Muscle of leg (tissue), 11 donors: ENCODE data around the gene NCOA3. TPM values are rescaled to one million over a fixed set of nuclear protein-coding genes. Genes with fewer than 3 reads are reported as not detected.
A peak's percentile ranks its signal among the peaks of the same experiment; 100 is the strongest.

ENCODE experiments used
- DNase-seq: peaks from one replicate; pipeline ENCODE4 v3.0.0; 2013
- H3K27ac ChIP-seq: one replicate; pipeline ENCODE4 v1.5.1; 2013; ENCODE audit warnings: mild to moderate bottlenecking, low read length, control low read depth
- H3K27me3 ChIP-seq: one replicate; pipeline ENCODE4 v1.6.1; 2013; ENCODE audit warnings: low read length; ENCODE audit not compliant: control insufficient read depth, insufficient read depth
- H3K36me3 ChIP-seq: one replicate; pipeline ENCODE4 v1.6.1; 2013; ENCODE audit warnings: low read length; ENCODE audit not compliant: control insufficient read depth, insufficient read depth
- H3K4me1 ChIP-seq: one replicate; pipeline ENCODE4 v1.6.1; 2013; ENCODE audit warnings: low read length; ENCODE audit not compliant: control insufficient read depth, insufficient read depth
- H3K4me3 ChIP-seq: one replicate; pipeline ENCODE4 v1.5.1; 2013; ENCODE audit warnings: low read length, control low read depth
- H3K9me3 ChIP-seq: replicated peaks from 2 replicates; pipeline ENCODE4 v1.6.1; 2013; ENCODE audit warnings: low read depth, low read length; ENCODE audit not compliant: control insufficient read depth
- WGBS: methylation state at CpG from one replicate; pipeline ENCODE4 v1.1.5; 2013; ENCODE audit warnings: missing lambda C conversion rate; ENCODE audit not compliant: insufficient coverage; 5-methylcytosine and 5-hydroxymethylcytosine counted together
- polyA plus RNA-seq, 8 donors: library from polyadenylated mRNA; unstranded; fragments of 120-200 nt; gene quantifications; one replicate each; pipeline versions ENCODE4 v1.2.1 to v1.2.3, GENCODE V29; 2013; ENCODE audit warnings: inconsistent platforms in 1 of 8, low replicate concordance in 1 of 8; ENCODE audit not compliant: insufficient read length in 8 of 8, insufficient read depth in 1 of 8
- total RNA-seq: library from RNA; stranded (reverse); fragments of 120-200 nt; gene quantifications from one replicate; pipeline ENCODE4 v1.2.4, GENCODE V29; 2013

NCOA3 gene
- total and polyA plus RNA-seq, 9 donors = 11.0 to 19.1 (median 14.2) TPM

DNA sequence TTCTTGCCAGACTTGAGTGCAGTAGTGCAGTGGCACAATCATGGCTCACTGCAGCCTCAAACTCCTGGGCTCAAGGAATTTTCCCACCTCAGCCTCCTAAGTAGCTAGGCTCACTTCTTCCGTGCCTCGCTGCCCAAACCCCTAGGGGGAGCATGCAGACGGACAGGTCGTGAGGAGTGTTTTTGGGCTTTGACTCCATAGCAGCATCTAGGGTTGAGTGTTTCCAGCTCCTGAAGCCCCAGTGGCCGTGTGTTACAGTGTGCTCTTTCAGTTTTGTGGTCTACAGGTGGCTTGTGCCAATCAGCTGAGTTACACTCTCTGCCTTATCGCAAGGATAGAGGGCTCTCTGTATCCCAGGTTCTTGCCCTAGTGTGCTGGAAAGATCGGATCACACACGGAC is 33.4 kb downstream of the NCOA3 start:
- no peaks in the 10 kb centered on the region for H3K9me3 ChIP-seq

DNA sequence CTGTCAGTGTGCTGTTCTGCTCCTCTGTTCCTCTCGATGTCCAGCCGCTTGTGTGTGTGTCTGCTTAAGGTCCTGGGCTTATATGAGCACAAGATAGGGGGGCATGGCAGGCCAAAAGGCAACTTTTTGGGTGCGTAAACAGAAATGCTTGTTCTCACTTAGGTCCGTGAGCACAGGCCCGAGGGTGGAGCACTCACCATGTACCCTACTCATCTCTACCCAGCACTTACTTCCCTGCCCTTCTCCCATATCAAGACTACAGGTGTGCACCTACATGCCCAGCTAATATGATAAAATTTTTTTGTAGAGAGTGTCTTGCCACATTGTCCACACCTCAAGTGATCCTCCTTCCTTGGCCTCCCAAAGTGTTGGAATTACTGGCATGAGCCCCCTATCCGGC is 34.3 kb downstream of the NCOA3 start:
- Histone ChIP-seq H3K9me3 (no peaks in the 10 kb centered on the region), H3K4me3 (no peak overlapping the region), H3K27ac (no peak overlapping the region), H3K27me3 (no peaks in the 10 kb centered on the region), H3K36me3 (no peaks in the 10 kb centered on the region), H3K4me1 (no peaks in the 10 kb centered on the region)
- 100% methylated on average over 2 of the region's 6 CpGs for WGBS
- DNase-seq = no peak

More for the DNA sequence above, 33.4 kb downstream of the NCOA3 start:
- DNase-seq = no peak
- Histone ChIP-seq H3K27ac (no peak overlapping the region), H3K36me3 (no peaks in the 10 kb centered on the region), H3K4me1 (no peaks in the 10 kb centered on the region), H3K4me3 (no peak overlapping the region), H3K27me3 (no peaks in the 10 kb centered on the region)
- 70% methylated on average over 5 of the region's 8 CpGs for WGBS

DNA sequence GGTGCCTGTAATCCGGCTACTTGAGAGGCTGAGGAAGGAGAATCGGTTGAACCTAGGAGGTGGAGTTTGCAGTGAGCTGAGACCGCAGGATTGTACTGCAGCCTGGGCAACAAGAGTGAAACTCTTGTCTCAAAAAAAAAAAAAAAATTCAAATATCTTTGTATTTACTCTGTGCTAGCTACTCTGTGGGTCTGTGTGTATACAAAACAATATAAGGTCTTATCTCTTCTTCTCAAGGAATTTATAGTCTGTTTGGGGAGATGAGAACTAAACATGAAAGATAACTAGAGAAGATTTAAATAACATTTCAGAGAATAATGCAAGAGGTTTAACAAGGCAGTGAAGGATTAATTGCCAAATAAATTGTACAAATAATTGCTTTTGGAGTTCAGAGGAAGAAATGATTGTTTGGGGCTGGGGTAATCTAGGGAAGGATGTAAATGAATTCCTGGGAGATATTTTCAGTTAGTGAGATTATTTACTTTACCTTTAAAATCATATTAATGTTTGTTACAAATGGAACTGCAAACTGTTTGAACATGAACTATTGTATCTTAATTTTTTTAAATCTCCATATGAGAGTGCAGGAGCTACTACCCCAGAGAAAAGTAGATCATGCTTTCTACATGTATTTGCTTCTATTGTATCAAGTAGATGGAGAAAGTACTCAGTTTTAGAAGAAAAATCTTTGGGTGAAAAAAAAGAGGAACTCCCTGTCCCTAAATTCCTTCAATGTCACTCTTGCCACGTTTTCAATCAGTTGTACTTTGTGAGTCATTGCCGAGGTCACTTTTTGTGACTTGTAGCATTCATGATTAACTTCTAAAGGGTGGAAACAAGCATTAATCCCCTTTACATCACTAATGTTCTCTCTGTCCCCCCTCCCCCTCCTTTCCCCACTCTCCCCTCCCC is 39.0 kb downstream of the NCOA3 start:
- no peaks in the 10 kb centered on the region for H3K27me3 ChIP-seq
- no peaks in the 10 kb centered on the region for H3K4me1 ChIP-seq
- H3K4me3 ChIP-seq = no peak overlapping the region
- no peak overlapping the region for H3K27ac ChIP-seq
- no peak for DNase-seq
- H3K9me3 ChIP-seq = no peaks in the 10 kb centered on the region
- WGBS = no CpG with 5 or more reads among the region's 5 CpGs
- no peaks in the 10 kb centered on the region for H3K36me3 ChIP-seq

DNA sequence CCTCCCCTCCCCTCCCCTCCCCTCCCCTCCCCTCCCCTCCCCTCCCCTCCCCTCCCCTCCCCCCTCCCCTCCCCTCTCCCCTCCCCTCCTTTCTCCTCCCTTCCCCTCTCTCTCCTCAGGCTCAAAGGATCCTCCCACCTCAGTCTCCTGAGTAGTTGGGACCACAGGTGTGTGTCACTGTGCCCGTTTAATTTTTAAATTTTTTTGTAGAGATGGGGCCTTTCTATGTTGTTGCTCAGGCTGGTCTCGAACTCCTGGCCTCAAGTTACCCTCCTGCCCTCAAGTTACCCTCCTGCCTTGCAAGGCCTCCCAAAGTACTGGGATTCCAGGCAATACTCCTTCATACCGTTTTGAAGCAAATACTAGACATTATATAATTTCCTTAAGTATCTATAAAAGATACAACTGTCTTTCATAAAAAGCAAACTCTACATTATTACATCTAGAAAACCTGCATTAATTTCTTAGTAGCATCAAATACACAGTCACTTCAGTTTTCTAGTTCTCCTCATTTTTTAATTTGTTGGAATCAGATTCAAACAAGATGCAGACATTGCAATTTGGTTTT is 39.8 kb downstream of the NCOA3 start:
- DNase-seq = no peak
- no CpG with 5 or more reads among the region's 3 CpGs for WGBS
- H3K36me3 ChIP-seq = no peaks in the 10 kb centered on the region
- H3K9me3 ChIP-seq = no peaks in the 10 kb centered on the region
- H3K27ac ChIP-seq = no peak overlapping the region
- no peak overlapping the region for H3K4me3 ChIP-seq
- no peaks in the 10 kb centered on the region for H3K27me3 ChIP-seq
- no peaks in the 10 kb centered on the region for H3K4me1 ChIP-seq

DNA sequence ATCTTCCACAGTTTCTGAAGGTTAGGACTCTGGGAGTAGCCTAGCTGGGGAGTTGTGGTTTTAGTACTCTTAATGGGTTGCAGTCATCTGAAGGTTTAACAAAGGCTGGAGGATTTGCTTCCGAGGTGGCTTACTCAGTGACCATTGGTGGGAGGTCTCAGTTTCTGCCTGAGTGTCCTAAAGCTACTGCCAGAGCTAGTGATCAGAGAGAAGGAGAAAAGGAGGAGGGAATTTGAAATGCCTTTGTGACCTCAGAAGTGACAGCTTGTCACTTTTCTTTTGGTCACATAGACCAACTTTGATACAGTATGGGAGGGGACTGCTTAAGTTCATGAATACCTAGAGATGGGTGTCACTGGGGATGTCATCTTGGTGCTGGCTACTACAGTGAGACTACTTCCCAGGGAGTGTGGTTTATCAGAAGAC is 41.3 kb downstream of the NCOA3 start:
- Histone ChIP-seq H3K4me3 (no peak overlapping the region), H3K36me3 (no peaks in the 10 kb centered on the region), H3K27ac (no peak overlapping the region), H3K4me1 (peaks cover 2% of the 10 kb centered on the region), H3K27me3 (no peaks in the 10 kb centered on the region), H3K9me3 (no peaks in the 10 kb centered on the region)
- DNase-seq = no peak
- 60% methylated on average over 1 of the region's 1 CpG for WGBS

DNA sequence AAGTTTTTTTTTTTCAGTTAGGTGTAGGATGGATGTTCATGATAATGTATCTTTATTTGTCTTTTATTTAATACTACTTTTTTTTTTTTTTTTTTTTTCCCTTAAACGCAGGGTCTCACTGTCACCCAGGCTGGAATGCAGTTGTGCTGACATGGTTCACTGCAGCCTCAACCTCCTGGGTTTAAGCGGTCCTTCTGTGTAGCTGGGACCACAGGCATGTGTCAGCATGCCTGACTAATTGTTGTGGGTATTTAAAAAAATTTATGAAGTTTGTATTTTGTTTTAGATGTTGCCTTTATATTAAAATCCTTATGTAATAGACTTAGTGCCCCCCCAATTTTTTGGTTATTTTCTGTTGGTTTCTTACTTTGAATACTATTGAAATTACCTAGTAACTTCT is 42.6 kb downstream of the NCOA3 start:
- no peaks in the 10 kb centered on the region for H3K9me3 ChIP-seq
- no peak for DNase-seq
- no peaks in the 10 kb centered on the region for H3K36me3 ChIP-seq
- H3K27me3 ChIP-seq = no peaks in the 10 kb centered on the region
- 40% methylated on average over 1 of the region's 2 CpGs for WGBS
- no peak overlapping the region for H3K4me3 ChIP-seq
- no peak overlapping the region for H3K27ac ChIP-seq
- peaks cover 2% of the 10 kb centered on the region for H3K4me1 ChIP-seq

DNA sequence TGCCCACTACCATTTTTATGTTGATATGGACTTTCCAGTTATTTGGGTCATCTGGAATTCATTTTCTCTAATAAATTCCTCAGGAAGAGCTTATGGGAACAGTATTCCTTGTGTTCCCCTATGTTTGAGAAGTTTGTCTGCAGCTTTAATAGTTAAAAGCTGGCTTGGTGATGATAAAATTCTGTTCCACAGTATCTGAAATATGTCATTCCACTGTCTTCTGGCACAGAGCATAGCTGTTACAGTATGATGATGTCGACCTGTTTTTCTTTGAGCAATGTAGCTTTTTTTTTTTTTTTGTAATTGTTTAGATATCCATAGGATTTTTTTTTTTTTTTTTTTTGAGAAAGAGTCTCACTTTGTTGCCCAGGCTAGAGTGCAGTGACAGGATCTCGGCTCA is 43.2 kb downstream of the NCOA3 start:
- H3K36me3 ChIP-seq = no peaks in the 10 kb centered on the region
- no CpG with 5 or more reads among the region's 2 CpGs for WGBS
- DNase-seq = peak; percentile 64
- no peak overlapping the region for H3K27ac ChIP-seq
- no peaks in the 10 kb centered on the region for H3K9me3 ChIP-seq
- no peak overlapping the region for H3K4me3 ChIP-seq
- no peaks in the 10 kb centered on the region for H3K27me3 ChIP-seq
- H3K4me1 ChIP-seq = peaks cover 2% of the 10 kb centered on the region

DNA sequence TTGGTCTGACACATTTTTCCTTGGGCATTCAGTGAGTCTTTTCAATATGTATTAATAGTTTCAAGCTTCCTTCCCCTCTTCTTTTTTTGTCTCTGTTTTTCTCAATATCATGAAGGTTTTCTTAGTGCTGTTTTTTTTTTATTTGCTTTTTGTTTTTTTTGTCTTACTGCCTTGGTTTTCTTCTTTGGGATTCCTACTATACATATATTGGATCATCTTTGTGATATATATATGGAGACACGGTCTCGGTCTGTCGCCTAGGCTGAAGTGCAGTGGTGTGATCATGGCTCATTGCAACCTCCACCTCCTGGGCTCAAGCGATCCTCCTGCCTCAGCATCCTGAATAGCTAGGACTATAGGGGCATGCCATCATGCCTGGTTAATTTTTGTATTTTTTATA is 43.8 kb downstream of the NCOA3 start:
- no peaks in the 10 kb centered on the region for H3K36me3 ChIP-seq
- DNase-seq = no peak
- no peaks in the 10 kb centered on the region for H3K9me3 ChIP-seq
- WGBS = no CpG with 5 or more reads among the region's 4 CpGs
- no peak overlapping the region for H3K4me3 ChIP-seq
- no peak overlapping the region for H3K27ac ChIP-seq
- H3K4me1 ChIP-seq = peaks cover 2% of the 10 kb centered on the region
- no peaks in the 10 kb centered on the region for H3K27me3 ChIP-seq

DNA sequence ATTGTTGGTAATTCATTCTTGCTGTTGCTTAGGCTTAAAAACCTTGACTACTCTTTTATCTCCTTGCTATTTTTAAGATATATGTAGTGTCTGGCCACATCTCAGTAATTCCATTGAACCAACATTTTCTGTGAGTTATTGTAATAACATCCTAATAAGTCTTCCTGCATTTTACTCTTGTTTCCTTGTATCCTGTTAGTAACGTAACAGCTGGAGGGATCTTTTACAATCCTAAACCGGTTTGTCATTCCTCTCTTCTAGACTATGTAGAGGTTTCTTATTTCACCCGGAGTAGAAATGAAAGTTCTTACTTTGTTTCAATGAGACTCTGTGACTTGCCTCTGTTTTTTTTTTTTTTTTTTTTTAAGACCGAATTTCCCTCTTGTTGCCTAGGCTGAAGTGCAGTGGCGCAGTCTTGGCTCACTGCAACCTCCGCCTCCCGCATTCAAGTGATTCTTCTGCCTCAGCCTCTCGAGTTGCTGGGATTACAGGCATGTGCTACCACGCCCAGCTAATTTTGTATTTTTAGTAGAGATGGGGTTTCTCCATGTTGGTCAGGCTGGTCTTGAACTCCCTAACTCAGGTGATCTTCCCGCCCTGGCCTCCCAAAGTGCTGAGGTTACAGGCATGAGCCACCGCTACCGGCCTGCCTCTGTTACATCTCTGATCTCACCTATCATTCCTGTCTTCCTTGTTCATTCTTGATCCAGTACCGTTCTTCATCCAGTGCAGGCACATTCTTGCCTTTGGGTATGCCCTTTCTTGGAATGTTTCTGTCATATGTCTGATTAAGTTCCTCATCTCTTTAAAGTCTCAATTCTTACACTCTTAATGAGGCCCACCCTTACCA is 44.7 kb downstream of the NCOA3 start:
- DNase-seq = peak; percentile 52
- H3K27me3 ChIP-seq = no peaks in the 10 kb centered on the region
- H3K4me3 ChIP-seq = no peak overlapping the region
- H3K9me3 ChIP-seq = no peaks in the 10 kb centered on the region
- no peak overlapping the region for H3K27ac ChIP-seq
- 100% methylated on average over 2 of the region's 13 CpGs for WGBS
- H3K36me3 ChIP-seq = no peaks in the 10 kb centered on the region
- H3K4me1 ChIP-seq = peaks cover 2% of the 10 kb centered on the region

DNA sequence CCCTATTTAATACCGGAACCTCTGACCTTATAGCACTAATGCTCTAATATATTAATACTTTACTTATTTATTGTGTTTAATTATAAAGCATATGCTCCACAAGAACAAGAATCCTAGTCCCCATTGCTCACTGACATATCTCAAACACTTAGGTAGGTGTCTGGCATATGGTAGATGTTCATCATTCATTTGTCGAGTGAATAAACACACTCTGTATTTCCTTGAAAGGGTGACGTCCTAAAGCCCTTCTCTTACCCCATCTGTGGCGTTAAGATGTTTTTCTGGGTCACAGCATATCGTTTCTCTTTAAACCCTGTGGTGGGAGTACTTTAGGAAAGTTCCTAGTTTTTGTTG is 45.3 kb downstream of the NCOA3 start:
- H3K27ac ChIP-seq = no peak overlapping the region
- H3K9me3 ChIP-seq = no peaks in the 10 kb centered on the region
- WGBS = no CpG with 5 or more reads among the region's 5 CpGs
- H3K36me3 ChIP-seq = no peaks in the 10 kb centered on the region
- H3K27me3 ChIP-seq = no peaks in the 10 kb centered on the region
- DNase-seq = no peak
- no peak overlapping the region for H3K4me3 ChIP-seq
- H3K4me1 ChIP-seq = peaks cover 2% of the 10 kb centered on the region
